Dedifferentiated amniotic fluid mesenchymal stem cell (primary cell): ENCODE data around the gene AGBL4.
"Not testable (repeated sequence)": the region's sequence is repeated elsewhere in the genome, so short reads cannot be mapped to it uniquely, and the experiment has no call there.

Experiments used
- DNase-seq: peaks from one replicate; pipeline ENCODE4 v3.0.0-alpha.2; 2016; ENCODE audit errors: extremely low spot score

Gene AGBL4

DNA sequence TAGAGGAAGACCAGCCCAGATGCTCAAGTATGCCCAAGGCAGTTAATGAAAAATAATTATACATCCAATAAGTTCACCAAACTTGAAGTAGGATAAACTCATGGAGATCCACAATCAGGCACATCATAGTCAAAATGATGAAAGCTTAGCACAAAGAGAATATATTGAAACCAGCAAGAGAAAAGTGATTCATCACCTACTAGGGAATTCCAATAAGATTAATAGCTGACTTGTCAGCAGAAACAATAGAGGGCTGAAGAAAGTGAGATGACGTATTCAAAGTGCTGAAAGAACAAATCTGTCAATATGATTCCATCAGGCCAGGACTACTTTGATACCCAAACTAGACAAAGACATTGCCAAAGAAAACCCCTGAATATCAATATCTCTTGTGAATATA lies 995.4 kb downstream of the AGBL4 start:
- no peak for DNase-seq

DNA sequence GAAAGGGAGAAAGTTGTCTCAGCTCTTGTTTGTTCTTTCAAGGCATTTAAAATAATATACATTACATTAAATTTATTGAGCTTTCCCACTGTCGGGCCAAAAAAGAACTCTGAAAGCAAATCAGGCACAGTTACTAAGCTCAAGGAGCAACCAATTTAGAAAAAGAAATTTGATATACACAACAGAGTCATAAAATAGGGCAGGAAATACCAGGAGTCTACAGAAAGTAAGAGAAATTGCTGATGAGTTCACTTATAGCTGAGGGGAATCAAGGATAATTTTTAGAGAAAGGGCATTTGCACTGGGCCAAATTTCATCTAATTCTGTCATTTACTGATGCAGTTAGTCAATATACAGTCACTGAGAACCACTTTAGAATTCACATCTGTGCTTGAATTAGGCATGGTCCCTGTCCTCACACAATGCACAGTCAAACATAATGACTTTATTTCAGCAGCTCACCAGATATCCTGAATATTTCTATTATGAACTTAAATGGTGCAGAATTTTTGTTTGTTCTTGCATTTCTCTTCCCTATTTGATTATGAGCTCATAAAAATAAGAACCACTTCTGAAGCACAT lies 997.4 kb downstream of the AGBL4 start:
- DNase-seq, result no peak

DNA sequence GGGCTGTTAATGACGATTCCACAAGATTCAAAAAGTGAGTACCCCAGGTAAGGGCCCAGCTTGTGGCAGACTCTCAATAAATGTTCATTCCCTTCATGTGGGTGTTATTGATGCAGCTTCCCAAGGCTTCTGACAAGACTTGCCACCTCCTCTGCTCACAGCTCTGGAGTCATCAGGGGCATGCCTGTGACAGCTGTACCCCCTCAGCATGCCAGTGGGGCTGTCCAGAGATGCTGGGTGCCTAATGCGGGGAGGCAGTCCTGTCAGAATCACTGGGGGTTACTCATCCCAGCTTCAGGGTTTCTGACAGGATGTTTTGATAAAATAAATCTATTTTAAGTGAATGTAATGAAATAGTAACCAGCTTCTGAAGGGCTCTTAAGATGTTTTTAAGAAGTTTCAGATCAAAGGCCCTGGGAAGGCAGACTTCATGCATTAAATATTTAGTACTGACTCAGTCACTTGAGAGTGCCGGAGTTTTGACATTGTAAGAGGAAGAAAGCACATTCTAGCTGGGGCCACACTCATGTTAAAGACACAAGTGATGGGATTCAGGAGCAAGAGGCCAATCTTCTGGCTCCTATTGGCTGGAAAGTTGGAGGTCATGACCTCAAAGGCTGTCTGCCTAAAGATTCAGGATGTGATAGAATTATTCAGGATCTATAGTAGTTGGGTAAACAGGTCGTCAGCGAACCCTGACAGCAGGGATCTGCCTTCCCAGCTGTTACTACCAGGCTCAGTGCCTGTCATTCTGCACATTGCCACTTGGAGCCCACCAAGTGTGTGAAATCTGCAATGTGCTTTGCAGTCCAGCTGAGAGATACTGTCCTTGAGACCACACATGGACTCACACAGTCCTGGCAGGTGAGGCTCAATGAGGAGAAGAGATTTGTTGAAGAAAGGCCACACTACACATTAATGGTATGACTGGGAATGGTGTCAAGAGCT lies 1007.5 kb downstream of the AGBL4 start:
- DNase-seq, result no peak

DNA sequence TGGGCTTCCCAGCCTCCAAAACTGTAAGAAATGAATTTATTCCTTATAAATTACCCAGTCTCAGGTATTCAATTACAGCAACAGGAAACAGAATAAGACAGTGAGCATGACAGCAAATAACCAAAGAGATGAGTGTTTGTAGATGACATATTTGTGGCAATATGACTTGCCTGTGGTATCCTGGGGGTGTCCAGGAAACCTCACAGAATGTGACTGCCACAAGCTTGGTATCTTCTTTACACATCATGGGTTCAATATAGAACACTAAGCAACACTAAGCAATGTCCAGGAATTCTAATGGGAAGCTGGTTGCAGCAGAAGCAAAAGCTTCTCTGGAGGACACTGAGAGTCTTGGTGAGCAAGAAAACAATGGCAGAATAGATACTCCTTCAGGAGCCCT lies 1010.7 kb downstream of the AGBL4 start:
- no peak for DNase-seq

DNA sequence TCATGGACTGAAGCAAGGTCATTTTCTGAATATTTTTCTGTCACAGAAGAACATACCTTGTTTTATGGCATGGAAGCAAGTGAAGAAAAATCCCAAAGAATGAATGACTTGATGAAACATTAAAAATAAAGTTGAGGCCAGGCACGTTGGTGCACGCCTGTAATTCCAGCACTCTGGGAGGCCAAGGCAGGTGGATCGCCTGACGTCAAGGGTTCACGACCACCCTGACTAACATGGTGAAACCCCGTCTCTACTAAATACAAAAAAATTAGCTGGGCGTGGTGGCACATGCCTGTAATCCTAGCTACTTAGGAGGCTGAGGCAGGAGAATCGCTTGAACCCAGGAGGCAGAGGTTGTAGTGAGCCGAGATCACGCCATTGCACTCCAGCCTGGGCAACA lies 1020.8 kb downstream of the AGBL4 start:
- DNase-seq, result not testable (repeated sequence)

DNA sequence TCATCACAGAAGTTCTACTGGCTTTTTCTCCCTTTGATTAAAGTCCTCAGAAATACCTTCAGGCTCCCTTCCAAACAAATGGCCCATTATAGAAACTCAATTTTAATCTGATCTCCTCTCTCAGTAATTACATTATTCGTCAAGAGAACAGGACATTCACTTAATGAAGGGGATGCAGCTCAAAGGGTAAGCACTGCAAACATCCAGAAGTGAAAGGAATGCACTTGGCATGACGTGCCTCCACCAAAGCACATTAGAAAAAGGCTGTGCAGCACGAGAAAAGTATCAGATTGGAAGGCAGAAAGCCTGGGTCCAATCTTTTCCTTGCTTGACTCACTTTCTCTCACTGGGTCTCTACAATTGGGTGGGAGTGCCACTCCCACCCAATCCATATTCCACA lies 1024.4 kb downstream of the AGBL4 start:
- DNase-seq, result no peak

DNA sequence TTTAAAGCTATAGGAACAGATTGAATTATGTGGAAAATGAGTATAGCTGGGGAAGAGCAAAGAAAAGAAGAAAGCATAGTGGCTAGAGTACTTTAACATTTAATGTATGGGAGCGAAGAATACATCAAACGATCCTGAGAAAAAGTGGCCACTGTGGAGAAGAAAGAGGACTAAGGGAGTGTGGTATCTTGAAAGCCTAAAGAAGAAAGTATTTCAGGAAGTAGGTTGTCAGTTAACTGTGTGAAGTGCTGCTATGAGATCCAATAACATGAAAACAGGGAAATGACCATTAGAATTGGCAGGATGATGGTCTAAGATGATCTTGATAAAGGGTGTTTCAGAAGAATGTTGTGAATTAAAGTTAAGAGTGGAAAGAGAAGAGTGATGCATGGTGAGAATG lies 1027.4 kb downstream of the AGBL4 start:
- no peak for DNase-seq

DNA sequence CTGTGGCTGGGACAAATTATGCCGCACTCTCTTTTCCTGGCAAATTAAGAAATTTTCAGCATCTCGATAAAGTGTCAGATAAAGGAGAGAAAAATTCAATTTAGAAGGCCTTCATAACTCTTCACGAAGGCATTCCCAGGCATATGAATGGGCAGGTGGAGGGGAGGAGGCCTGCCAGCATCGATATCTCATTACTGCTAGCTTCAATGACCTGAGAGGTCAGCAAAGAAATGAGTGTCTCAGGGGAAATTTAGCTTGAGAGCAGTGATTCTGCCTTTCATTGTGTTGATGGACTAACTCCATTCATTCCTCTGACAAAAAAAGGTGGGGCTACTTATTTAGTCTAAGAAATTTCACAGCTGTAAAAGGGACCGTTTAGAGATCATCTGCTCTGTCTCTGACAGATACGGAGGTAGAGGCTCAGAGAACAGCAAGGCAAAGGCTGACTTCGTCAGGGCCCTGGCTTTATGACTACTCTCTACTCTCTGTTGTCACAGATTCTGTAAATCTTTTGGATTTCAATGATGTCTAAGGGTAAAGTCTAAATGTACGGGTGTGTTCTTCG lies 1035.0 kb downstream of the AGBL4 start:
- DNase-seq, result no peak

DNA sequence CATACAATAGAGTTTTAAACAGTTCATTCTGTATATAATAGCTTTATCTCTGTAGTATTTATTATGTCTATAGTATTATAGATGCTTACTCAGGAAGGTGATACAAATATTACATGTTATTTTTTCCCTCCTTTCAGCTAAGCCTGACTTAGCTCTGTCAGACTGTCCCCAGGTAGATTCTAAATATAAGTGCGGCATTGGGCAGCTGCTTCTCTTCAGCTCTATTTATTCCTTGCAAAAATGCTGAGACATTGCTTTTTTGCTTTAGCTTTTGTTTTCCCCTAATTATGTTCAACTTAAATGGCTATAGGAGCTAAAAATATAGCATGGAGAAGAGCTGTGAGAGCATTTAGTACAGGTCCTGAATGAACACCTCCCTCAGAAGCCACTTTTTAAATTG lies 1043.8 kb downstream of the AGBL4 start:
- DNase-seq, result no peak

DNA sequence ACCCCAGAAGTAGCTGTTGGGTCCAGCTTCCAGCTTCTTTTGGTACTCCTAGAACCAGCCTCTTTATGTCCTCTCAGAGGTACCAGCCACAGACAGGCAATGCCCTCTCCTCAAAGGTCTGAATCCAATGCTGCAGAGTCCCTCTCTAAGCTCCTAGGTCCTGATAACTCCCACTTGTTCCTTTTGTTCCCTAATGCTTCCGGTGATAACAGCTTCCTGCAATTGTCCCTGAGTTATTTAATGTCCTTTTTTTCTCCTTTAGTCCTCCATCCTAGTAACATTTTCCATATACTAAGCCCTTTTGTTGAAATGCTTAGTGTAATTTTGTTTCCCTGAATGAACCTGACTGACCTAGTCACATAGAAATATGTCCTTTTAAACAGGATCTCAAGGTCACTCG lies 1045.3 kb downstream of the AGBL4 start:
- no peak for DNase-seq

DNA sequence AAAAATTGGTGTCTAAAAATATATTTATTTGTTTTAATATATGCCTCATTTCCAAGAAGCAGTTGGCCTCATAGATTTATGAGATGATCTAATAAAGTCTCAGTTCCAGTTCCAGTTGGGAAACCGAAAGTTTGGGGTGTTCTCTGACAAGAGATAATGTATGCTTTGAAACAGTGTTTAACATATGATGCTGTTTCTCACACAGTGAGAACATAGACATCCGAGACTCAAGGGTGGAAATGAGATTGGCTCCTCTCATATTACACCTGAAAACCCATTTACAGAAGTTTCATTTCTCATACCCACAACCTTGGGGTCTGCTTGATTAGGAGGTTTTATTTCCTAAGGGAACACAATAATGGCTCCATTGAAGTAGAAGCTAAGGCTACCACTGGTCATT lies 1046.5 kb downstream of the AGBL4 start:
- no peak for DNase-seq

DNA sequence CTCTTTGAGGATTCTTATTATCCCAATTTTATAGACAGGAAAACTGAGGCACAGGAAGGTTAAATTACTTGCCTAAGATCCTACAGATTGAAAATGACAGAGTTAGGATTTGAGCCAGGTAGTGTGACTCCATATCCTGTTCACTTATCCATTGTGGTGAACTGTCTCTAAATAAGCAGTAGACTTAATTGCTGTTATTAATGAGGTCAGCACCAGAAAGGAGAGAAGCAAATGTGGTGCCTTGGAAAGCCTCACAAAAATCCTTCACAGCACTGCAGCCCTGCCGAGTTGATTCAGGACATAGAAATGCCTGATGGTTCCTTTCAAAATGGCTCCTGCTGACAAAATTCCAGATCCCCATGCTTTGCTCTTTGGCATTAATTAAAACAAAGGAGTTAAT lies 1053.8 kb downstream of the AGBL4 start:
- DNase-seq, result no peak

DNA sequence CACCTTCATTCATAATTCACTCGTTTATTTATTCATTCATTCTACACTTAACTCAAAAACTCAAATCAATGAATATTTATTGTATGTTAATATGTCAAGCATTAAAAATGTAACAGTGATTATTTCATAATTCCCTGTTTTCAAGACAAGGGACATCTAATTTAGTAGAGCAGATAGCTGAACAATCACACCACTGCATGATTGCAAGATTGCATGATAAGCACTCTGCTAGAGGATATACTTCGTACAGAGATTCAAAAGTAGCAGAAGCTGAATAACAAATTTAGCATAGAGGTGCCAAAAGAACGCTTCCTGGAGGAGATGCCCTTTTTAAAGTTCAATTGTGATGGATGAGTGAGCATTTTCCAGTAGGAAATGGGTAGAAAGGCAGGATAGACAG lies 1056.4 kb downstream of the AGBL4 start:
- DNase-seq, result no peak

DNA sequence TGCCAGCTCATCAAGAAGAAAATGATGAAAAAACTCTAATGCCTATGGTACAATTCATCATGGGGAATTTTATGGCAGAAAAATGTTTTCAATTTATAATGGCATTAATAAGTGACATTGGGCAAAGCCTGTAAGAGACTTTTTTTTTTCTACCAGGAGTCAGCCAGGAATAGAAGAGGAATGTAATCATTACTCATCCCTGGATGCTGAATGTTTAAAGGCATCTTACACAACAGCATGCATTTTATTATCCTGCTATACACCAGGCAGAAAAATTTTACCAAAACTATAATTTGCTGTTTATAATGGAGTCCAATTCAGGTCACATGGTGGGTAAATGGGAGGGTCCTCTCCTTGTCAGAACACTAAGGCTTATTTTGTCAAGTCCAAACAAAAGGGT lies 1057.2 kb downstream of the AGBL4 start:
- DNase-seq, result no peak

DNA sequence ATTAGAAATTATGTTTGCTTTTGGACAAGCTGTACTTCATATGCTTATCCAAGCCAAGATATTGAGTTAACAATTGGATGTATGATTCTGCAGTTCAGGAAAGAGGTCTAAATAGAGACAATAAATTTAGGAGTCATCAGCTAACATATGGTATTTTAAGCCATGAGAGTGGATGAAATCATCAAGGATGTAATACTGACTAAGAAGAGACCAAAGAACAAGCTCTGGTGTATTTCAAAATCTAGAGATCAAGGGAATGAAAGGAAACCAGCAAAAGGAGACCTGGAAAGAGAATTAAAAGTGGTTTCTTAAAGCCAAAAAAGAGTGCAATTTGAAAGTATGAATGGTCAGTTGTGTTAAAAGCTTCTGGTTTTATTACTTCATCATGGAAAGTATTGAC lies 1063.4 kb downstream of the AGBL4 start:
- no peak for DNase-seq

DNA sequence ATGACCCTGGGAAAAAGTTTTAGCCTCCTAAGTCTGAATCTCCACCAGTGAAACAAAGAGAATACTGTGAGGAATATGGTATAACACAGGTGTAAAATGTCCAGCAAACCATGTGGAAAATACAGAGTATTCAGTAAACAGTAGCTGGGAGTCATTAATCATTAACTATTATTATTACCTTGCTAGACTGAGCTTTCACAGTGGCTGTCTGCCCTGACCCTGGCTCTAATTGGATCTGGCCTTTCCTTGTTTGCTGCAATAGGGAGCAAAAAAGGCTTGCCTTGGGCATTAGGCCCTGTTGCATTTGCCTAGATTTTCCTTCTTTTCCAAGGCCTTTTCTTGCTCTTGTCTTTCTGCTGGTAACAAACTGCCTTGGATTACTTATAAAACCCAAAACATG lies 1068.0 kb downstream of the AGBL4 start:
- DNase-seq, result no peak

DNA sequence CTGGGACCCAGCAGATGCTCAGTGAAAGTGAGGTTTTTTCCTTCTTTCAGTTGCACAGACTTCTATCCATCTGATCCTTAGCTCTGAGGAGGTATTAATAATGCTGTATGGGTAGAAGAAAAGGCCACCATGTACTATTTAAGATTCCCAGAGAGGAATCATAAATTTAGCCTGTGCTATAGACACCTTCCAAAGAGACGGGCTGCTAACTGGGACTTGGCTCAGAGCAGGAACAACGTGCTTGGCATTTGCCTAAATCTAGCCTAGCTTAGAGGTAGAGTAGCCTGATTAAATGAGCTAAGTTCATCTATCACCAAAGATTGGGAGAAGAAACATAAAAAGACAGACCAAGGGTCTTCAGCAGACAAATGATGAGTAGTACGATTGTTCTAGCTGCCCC lies 1070.1 kb downstream of the AGBL4 start:
- DNase-seq, result no peak

DNA sequence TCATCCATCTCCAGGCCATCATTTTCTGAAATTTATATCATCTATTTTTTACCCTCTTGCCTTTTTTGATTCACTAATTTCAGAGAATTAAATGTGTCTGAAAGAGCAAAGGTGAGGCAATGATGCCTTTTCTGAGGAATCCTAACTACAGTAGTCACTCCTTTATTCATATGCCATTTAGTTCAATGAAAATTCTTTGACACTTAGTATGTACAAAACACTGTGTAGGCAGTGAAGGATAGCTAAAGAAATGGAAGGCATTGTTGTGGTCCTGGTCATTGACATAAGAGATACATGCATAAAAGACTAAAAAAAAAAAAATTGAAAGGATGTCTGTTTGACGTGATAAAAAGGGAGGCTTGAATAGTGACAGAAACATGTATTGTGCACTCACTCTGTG lies 1075.2 kb downstream of the AGBL4 start:
- no peak for DNase-seq

DNA sequence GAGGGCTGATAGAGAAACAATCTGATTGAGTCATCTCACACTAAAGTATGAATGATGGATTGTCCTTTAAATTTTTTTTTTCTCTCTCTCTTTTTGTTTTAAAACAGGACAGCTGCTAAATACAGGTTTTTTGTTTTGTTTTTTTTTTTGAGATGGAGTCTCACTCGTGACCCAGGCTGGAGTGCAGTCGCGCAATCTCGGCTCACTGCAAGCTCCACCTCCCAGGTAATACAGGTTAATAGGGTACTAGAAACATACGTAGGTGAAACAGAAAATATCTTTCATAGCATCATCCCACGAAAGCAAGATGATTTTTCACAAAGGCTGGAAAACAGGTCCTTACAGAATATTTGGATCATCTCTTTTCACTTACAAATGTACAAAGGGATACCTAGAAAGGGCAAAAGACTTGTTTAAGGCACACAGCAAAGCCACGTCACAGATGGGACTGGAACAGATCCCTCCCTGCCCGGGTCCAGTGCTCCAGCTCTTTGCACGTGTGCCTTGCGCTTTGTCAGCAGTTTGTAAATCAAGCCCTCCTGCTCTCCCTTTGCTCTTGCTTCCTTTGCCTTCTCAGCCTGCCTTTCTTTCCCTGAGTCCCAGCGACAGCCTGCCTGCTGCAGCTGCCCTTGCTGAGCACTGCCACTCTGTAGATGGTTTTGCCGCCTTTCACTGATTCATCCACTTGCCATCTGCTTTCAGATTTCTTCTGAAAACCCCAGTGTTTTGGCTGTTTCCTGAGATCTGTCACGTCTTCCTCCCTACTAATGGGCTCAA lies 1075.8 kb downstream of the AGBL4 start:
- DNase-seq, result no peak

DNA sequence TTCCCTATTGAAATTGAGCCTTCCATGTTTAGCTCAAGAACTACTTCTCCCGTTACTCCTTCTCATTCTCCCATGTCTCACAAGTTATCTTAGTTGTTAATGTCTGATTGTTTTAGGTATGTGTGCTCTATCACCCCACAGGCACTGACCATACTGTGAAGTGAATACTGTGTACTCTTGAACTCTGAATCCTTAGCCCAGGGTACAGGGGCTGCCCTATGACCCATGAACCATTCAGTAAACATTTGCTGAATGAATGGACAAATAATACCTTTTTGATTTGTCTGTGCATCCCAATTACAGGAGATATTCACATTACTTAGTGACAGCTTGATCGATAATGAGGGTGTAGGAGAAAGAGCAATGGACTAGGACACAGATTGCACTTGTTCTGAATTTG lies 1077.7 kb downstream of the AGBL4 start:
- no peak for DNase-seq

DNA sequence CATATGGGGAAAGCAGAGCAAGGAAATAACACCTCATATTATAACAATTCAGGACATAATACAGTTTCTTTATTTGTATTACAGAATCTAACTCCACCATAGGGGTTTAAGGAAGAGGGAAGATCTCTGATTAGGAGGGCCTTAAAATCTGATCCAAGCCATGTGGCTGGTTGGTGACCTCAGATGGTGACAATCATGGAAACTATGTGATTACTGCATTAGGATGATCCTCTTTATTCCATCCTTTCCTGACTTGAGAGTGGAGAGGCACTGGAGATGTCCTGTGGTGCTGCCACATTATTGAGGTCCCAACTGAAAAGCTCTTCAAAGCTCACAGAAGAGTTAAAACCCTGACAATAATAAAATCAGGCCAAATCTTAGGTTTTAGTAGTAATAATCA lies 1078.9 kb downstream of the AGBL4 start:
- no peak for DNase-seq

DNA sequence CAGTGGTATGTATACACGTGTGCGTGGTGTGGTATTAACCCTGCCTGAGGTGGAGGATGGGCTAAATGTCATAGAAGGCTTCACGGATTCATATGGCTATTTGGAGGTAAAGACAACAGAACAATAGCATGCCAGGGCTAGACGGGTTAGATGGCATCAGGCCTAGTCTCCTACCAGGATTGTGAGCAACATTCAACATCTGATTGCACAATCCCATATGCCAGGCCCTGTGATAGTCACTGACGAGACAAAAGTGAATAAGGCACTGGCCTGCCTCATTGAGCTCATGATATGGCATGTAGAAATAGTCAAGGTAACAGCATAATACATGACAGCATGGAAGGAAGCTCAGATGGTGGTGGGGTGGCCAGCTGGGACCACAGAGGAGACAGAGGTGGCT lies 1079.9 kb downstream of the AGBL4 start:
- DNase-seq, result no peak
